ENCODE results near the gene FDX1.
"Not testable (repeated sequence)": the region's sequence is repeated elsewhere in the genome, so short reads cannot be mapped to it uniquely, and the experiment has no call there.

Gene FDX1

GRCh38 chr11:110429731-110430266, at the start of gene FDX1:
FDX1 (plus strand) TSS chr11:110429948; CDS start chr11:110430121, 173 bp downstream.
- peak; percentile 91 for DNase-seq

- no peak for DNase-seq
These were observed 48.7 kb upstream of the FDX1 start for GRCh38 chr11:110380836-110381622.

GRCh38 chr11:110388231-110388630, 41.5 kb upstream of the FDX1 start:
- DNase-seq, result peak; percentile 11

GRCh38 chr11:110389965-110390364, 39.8 kb upstream of the FDX1 start:
- DNase-seq, result no peak

- no peak for DNase-seq
These were observed 37.7 kb upstream of the FDX1 start for GRCh38 chr11:110392056-110392455.

GRCh38 chr11:110397668-110398286, 32.0 kb upstream of the FDX1 start:
- DNase-seq, result not testable (repeated sequence)

GRCh38 chr11:110403585-110403984, 26.2 kb upstream of the FDX1 start:
- not testable (repeated sequence) for DNase-seq

- DNase-seq, result not testable (repeated sequence)
These were observed 24.1 kb upstream of the FDX1 start for GRCh38 chr11:110405636-110406035.

- no peak for DNase-seq
These were observed 22.4 kb upstream of the FDX1 start for GRCh38 chr11:110407315-110407714.

GRCh38 chr11:110409174-110409573, 20.6 kb upstream of the FDX1 start:
- DNase-seq, result no peak

- DNase-seq, result no peak
These were observed 19.1 kb upstream of the FDX1 start for GRCh38 chr11:110410651-110411050.

- no peak for DNase-seq
These were observed 14.7 kb upstream of the FDX1 start for GRCh38 chr11:110415081-110415480.

GRCh38 chr11:110421658-110422057, 8.1 kb upstream of the FDX1 start:
- DNase-seq, result not testable (repeated sequence)

- no peak for DNase-seq
These were observed 7.3 kb upstream of the FDX1 start for GRCh38 chr11:110422306-110422905.

- no peak for DNase-seq
These were observed 4.8 kb upstream of the FDX1 start for GRCh38 chr11:110424775-110425444.

GRCh38 chr11:110425751-110426545, 3.8 kb upstream of the FDX1 start:
- DNase-seq, result no peak

GRCh38 chr11:110428040-110428439, 1.7 kb upstream of the FDX1 start:
- no peak for DNase-seq

GRCh38 chr11:110428956-110429730, 605 bp upstream of the FDX1 start:
- peak; percentile 34 for DNase-seq

GRCh38 chr11:110430267-110431050, 711 bp downstream of the FDX1 start:
- DNase-seq, result peak; percentile 66

- DNase-seq, result peak; percentile 33
These were observed 1.4 kb downstream of the FDX1 start for GRCh38 chr11:110431051-110431672.

Measured in CD4-positive, alpha-beta T cell treated with Interleukin-17A for 4 hours (primary cell).